NCI-H146 treated with DMSO at 0.1 percent for 48 hours (cell line): ENCODE results near the gene PIK3AP1.
"Not testable (repeated sequence)": the region's sequence is repeated elsewhere in the genome, so short reads cannot be mapped to it uniquely, and the experiment has no call there.

Source experiments
- DNase-seq: peaks from one replicate; lab custom pipeline; 2025; ENCODE audit not compliant: unreplicated experiment; lab: John Stamatoyannopoulos, UW

Gene PIK3AP1

GRCh38 chr10:96697438-96697837 is 22.9 kb downstream of the PIK3AP1 start:
- DNase-seq: no peak

- DNase-seq: no peak
Measured at GRCh38 chr10:96696845-96697425, 23.4 kb downstream of the PIK3AP1 start.

- DNase-seq: no peak
Measured at GRCh38 chr10:96695975-96696634, 24.2 kb downstream of the PIK3AP1 start.

GRCh38 chr10:96695366-96695765 is 24.9 kb downstream of the PIK3AP1 start:
- no peak for DNase-seq

- no peak for DNase-seq
Measured at GRCh38 chr10:96693431-96693830, 26.9 kb downstream of the PIK3AP1 start.

GRCh38 chr10:96692427-96692826 is 27.9 kb downstream of the PIK3AP1 start:
- no peak for DNase-seq

- DNase-seq: no peak
Measured at GRCh38 chr10:96691761-96692160, 28.6 kb downstream of the PIK3AP1 start.

- DNase-seq: no peak
Measured at GRCh38 chr10:96690755-96691730, 29.3 kb downstream of the PIK3AP1 start.

- no peak for DNase-seq
Measured at GRCh38 chr10:96688789-96689188, 31.5 kb downstream of the PIK3AP1 start.

- no peak for DNase-seq
Measured at GRCh38 chr10:96687317-96688012, 32.8 kb downstream of the PIK3AP1 start.

- DNase-seq: no peak
Measured at GRCh38 chr10:96686514-96686913, 33.8 kb downstream of the PIK3AP1 start.

- no peak for DNase-seq
Measured at GRCh38 chr10:96685306-96685705, 35.0 kb downstream of the PIK3AP1 start.

GRCh38 chr10:96684826-96685225 is 35.5 kb downstream of the PIK3AP1 start:
- no peak for DNase-seq

GRCh38 chr10:96683710-96684109 is 36.6 kb downstream of the PIK3AP1 start:
- DNase-seq: no peak

- no peak for DNase-seq
Measured at GRCh38 chr10:96683065-96683464, 37.2 kb downstream of the PIK3AP1 start.

- no peak for DNase-seq
Measured at GRCh38 chr10:96681524-96681923, 38.8 kb downstream of the PIK3AP1 start.

GRCh38 chr10:96680463-96680862 is 39.9 kb downstream of the PIK3AP1 start:
- DNase-seq: not testable (repeated sequence)

- DNase-seq: no peak
Measured at GRCh38 chr10:96678725-96679124, 41.6 kb downstream of the PIK3AP1 start.

- no peak for DNase-seq
Measured at GRCh38 chr10:96676272-96677112, 43.8 kb downstream of the PIK3AP1 start.

- DNase-seq: no peak
Measured at GRCh38 chr10:96675846-96676245, 44.5 kb downstream of the PIK3AP1 start.
